ENCODE data around the gene ZAP70.

The ZAP70 gene

GRCh38 chr2:97733341-97734035 is 20.1 kb downstream of the ZAP70 start:
- no peak for DNase-seq (ENCODE audit: low read depth in 2 of 2)

- no peak for DNase-seq (ENCODE audit: low read depth in 2 of 2)
Observed at GRCh38 chr2:97734061-97735051, 21.0 kb downstream of the ZAP70 start.

DNA sequence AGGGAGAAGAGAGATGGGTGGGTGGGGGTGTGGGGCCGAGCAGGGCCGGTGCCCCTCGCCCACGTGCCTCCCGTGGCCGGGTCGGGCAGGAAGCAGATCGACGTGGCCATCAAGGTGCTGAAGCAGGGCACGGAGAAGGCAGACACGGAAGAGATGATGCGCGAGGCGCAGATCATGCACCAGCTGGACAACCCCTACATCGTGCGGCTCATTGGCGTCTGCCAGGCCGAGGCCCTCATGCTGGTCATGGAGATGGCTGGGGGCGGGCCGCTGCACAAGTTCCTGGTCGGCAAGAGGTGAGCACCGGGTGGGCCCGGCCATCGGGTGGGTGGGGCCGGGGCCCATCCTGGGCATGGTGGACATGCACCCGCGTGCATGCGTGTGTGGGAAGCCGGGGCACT is 21.8 kb downstream of the ZAP70 start:
- DNase-seq (ENCODE audit: low read depth in 2 of 2), result no peak

- DNase-seq (ENCODE audit: low read depth in 2 of 2), result no peak
Observed at GRCh38 chr2:97736185-97736584, 22.8 kb downstream of the ZAP70 start.

GRCh38 chr2:97736608-97737330 is 23.4 kb downstream of the ZAP70 start:
- no peak for DNase-seq (ENCODE audit: low read depth in 2 of 2)

- DNase-seq (ENCODE audit: low read depth in 2 of 2), result no peak
Observed at GRCh38 chr2:97737421-97738178, 24.2 kb downstream of the ZAP70 start.

- DNase-seq (ENCODE audit: low read depth in 2 of 2), result no peak
Observed at GRCh38 chr2:97738179-97739019, 25.0 kb downstream of the ZAP70 start.

DNA sequence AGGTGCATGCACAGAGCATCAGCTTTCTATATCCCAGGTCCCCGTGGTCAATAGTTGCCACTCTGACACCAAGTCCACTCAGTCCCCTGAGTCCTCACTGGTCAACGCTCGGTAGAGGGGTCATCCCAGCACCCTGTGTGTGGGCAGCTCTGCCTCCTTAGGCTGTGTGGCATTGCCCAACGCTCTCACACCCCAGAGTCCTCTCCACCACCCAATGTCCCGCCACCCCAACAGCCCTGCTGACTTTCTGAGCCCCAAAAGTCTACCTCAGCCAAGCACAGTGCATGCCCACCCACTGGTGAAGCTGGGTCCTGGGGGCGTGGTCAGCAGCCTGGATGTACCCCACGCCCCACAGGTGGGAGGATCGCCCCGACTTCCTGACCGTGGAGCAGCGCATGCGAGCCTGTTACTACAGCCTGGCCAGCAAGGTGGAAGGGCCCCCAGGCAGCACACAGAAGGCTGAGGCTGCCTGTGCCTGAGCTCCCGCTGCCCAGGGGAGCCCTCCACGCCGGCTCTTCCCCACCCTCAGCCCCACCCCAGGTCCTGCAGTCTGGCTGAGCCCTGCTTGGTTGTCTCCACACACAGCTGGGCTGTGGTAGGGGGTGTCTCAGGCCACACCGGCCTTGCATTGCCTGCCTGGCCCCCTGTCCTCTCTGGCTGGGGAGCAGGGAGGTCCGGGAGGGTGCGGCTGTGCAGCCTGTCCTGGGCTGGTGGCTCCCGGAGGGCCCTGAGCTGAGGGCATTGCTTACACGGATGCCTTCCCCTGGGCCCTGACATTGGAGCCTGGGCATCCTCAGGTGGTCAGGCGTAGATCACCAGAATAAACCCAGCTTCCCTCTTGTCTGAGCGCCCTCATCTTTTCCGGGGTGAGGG is 25.9 kb downstream of the ZAP70 start:
- no peak for DNase-seq (ENCODE audit: low read depth in 2 of 2)

DNA sequence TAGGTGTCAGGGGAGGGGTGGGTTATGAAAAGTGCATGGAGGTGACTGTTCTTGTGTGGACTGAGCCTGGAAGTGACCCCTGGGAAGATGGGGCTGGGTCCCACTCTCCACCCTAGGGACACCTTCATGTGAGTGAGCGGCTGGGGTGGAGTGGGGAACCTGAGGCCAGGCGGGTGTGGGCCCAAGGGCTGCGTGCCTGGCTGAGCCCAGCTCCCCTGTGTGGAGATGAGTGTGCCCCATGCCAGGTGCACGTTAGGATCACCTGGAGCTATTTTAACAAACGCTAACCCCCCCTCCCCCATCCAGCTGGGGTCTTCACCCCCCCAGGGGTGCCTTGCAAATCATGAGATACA is 26.5 kb downstream of the ZAP70 start:
- no peak for DNase-seq (ENCODE audit: low read depth in 2 of 2)

DNA sequence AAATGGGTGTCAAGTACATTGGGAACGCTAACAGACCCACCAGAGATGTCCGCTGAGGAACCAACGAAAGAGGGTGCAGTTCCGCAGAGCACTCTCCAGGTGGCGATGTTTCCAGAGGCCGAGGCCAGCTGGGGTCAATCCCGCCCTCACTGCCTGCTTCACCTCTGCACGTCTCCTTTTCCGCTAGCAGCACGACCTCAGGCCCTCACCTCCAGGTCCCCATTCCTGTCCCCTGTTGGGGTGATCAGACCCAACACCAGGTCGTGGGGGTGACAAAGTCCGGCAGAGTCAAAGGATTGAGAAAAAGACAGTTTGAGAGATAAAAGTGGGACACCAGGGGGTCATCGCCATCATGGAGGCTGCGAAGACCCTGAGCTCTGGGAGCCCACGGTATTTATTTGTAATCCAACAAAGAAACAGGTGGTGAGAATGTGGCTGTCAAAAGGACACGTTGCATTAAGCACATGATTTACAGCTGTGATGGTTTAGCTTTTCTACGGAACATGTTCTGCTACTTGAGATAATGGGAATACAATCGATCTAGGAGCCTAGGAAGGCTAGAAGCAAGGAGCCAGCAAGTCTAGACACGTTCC is 27.3 kb downstream of the ZAP70 start:
- no peak for DNase-seq (ENCODE audit: low read depth in 2 of 2)

DNA sequence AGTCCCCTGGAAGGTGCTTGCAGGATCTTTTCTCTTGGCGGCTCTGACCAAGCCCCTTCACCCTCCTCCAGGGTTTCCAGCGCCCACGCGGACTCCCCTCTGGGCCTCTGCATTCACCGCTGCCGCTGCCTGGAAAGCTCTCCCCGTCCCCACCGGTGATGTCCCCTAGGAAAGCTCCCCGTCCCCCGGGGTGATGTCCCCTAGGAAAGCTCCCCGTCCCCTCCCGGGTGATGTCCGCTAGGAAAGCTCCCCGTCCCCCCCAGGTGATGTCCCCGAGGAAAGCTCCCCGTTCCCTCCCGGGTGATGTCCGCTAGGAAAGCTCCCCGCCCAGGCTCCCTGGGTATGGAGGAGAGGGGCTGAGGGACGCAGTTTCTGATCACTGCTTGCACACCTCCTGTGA is 27.9 kb downstream of the ZAP70 start:
- no peak for DNase-seq (ENCODE audit: low read depth in 2 of 2)

- no peak for DNase-seq (ENCODE audit: low read depth in 2 of 2)
Observed at GRCh38 chr2:97741686-97742085, 28.3 kb downstream of the ZAP70 start.

- DNase-seq (ENCODE audit: low read depth in 2 of 2), result no peak
Observed at GRCh38 chr2:97742381-97742847, 29.0 kb downstream of the ZAP70 start.

DNA sequence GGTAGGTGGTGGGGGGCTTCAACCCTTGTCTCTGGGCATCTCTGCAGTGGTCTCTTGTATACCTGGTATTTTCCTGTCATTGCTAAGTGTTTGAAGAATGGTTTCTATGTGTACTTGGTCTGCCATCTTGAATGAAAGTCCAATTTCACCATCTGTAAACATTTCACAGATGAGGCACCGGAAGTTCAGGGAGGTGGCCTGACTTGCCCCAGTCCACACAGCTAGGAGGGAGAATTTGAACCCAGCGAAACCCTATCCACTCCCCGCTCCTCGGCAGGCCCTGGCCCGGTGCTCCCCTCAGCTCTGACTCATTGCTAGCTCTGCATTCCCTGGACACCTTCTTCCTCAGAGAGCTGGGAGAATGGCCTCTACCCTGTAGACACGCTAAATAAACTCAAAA is 30.5 kb downstream of the ZAP70 start:
- no peak for DNase-seq (ENCODE audit: low read depth in 2 of 2)

DNA sequence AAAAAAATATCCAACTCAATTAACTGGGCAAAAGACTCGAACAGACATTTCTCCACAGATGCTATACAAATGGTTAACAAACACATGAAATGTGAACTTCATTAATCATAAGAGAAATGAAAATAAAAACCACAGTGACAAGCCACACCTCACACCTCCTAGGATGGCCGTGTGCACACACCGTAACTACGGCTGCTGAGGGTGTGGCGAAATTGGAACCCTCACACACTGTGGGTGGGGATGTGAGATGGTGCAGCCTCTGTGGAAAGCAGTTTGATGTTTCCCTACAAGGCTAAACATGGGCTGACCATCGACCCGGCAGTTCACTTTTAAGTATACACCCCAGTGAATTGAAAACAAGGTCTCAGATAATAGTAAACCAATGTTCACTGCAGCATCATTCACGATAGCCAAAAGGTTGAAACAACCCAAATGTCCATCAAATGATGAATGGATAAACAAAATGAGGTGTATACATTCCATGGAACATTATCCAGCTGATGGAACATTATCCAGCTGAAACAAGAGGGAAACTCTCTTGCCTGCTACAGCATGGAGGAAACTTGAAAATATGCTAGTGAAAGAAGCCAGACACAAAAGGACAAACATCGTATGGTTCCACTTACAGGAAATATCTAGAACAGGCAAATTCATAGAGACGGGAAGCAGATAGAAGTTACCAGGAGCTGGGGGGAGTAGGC is 32.2 kb downstream of the ZAP70 start:
- DNase-seq (ENCODE audit: low read depth in 2 of 2), result peak in 1 of 2 donors; percentile 27

DNA sequence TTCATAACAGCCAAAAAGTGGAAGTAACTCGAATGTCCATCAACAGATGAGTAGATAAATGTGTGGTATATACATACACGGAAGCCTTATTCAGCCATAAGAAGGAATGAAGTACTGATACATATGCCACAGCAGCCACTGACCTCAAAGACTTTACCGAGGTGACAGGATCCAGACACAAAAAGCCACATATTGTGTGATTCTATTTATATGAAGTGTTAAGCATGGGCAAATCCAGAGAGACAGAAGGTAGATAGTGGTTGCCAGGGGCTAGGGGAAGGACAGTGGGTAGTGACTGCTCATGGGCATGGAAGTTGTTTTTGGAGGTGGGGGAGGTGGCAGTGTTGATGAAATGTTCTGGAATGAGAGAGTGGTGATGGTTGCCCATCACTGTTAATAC is 33.9 kb downstream of the ZAP70 start:
- no peak for DNase-seq (ENCODE audit: low read depth in 2 of 2)

DNA sequence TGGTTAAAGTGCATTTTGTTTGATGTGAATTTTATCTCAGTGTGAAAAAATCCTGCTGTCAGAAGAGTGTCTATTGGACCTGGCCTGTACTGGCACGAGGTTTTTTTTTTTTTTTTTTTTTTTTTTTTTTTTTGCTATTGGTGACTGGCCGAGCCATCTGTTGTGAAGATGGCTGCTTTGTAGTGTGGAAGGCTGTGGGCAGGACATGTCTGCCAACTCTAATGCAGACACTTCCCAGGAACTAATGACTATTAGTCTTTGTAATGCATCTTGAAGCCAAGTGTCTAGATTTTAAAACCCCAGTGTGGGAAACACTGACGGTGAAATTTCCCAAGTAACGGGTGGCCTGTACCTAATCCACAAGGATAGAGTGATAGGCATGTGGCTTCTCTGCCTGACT is 34.3 kb downstream of the ZAP70 start:
- DNase-seq (ENCODE audit: low read depth in 2 of 2), result no peak

- DNase-seq (ENCODE audit: low read depth in 2 of 2), result no peak
Observed at GRCh38 chr2:97749581-97749980, 36.2 kb downstream of the ZAP70 start.

- no peak for DNase-seq (ENCODE audit: low read depth in 2 of 2)
Observed at GRCh38 chr2:97750017-97750416, 36.6 kb downstream of the ZAP70 start.

All from stimulated activated CD8-positive, alpha-beta memory T cell treated with anti-CD3 and anti-CD28 coated beads, Interleukin-7, amount 100 ng/mL, for 1 hour (primary cell).